HG03469 (cell line): ENCODE results near the gene TNFRSF8.
"Not testable (repeated sequence)": the region's sequence is repeated elsewhere in the genome, so short reads cannot be mapped to it uniquely, and the experiment has no call there.

Experiments
- ATAC-seq: cut with Tn5 transposase; IDR thresholded peaks from one replicate; pipeline ENCODE4 v1.9.1; 2021; ENCODE audit warnings: mild to moderate bottlenecking, moderate library complexity, moderate number of reproducible peaks; ENCODE audit not compliant: unreplicated experiment

TNFRSF8 gene

GRCh38 chr1:12083766-12084165, 20.7 kb downstream of the TNFRSF8 start:
- no peak for ATAC-seq

GRCh38 chr1:12085643-12086260, 22.6 kb downstream of the TNFRSF8 start:
- ATAC-seq: no peak

GRCh38 chr1:12087797-12088314, 24.8 kb downstream of the TNFRSF8 start:
- no peak for ATAC-seq

- ATAC-seq: no peak
These were observed 25.5 kb downstream of the TNFRSF8 start for GRCh38 chr1:12088607-12089006.

GRCh38 chr1:12090326-12090725, 27.2 kb downstream of the TNFRSF8 start:
- no peak for ATAC-seq

- no peak for ATAC-seq
These were observed 28.1 kb downstream of the TNFRSF8 start for GRCh38 chr1:12091191-12091590.

- ATAC-seq: no peak
These were observed 31.1 kb downstream of the TNFRSF8 start for GRCh38 chr1:12094180-12094579.

- no peak for ATAC-seq
These were observed 32.6 kb downstream of the TNFRSF8 start for GRCh38 chr1:12095452-12096263.

GRCh38 chr1:12096615-12097014, 33.5 kb downstream of the TNFRSF8 start:
- no peak for ATAC-seq

GRCh38 chr1:12097321-12097720, 34.2 kb downstream of the TNFRSF8 start:
- ATAC-seq: no peak

- ATAC-seq: no peak
These were observed 35.7 kb downstream of the TNFRSF8 start for GRCh38 chr1:12098786-12099185.

GRCh38 chr1:12099610-12100009, 36.5 kb downstream of the TNFRSF8 start:
- ATAC-seq: no peak

- no peak for ATAC-seq
These were observed 37.0 kb downstream of the TNFRSF8 start for GRCh38 chr1:12100071-12100470.

- ATAC-seq: not testable (repeated sequence)
These were observed 38.0 kb downstream of the TNFRSF8 start for GRCh38 chr1:12101120-12101519.

GRCh38 chr1:12102066-12102465, 39.0 kb downstream of the TNFRSF8 start:
- ATAC-seq: no peak

- no peak for ATAC-seq
These were observed 41.3 kb downstream of the TNFRSF8 start for GRCh38 chr1:12104417-12104816.

GRCh38 chr1:12106153-12106552, 43.0 kb downstream of the TNFRSF8 start:
- ATAC-seq: no peak

- ATAC-seq: not testable (repeated sequence)
These were observed 43.8 kb downstream of the TNFRSF8 start for GRCh38 chr1:12106861-12107260.

GRCh38 chr1:12107718-12108117, 44.6 kb downstream of the TNFRSF8 start:
- ATAC-seq: no peak

- no peak for ATAC-seq
These were observed 46.8 kb downstream of the TNFRSF8 start for GRCh38 chr1:12109901-12110300.

- ATAC-seq: no peak
These were observed 48.6 kb downstream of the TNFRSF8 start for GRCh38 chr1:12111741-12112140.

- no peak for ATAC-seq
These were observed 49.6 kb downstream of the TNFRSF8 start for GRCh38 chr1:12112711-12113161.
